Measurements from ENCODE around the gene ARID4A.

GRCh38 chr14:58301416-58301815 lies 3.1 kb downstream of the ARID4A start:
- TF ChIP-seq CTCF (IDR thresholded peaks at IDR 0.05; ENCODE audit: extremely low read depth in 1 of 2, insufficient read depth in 1 of 2, low read depth in 1 of 2, low read length in 2 of 2) (no peak), EZH2 (IDR thresholded peaks at IDR 0.05; ENCODE audit: borderline replicate concordance, low read depth, low read length, severe bottlenecking) (no peak), MYC (IDR thresholded peaks at IDR 0.05; ENCODE audit: low read depth, low read length) (no peak), POLR2A (IDR thresholded peaks at IDR 0.05; ENCODE audit: low read depth, low read length) (no peak)
- TF ChIP-seq, protein P1, sequence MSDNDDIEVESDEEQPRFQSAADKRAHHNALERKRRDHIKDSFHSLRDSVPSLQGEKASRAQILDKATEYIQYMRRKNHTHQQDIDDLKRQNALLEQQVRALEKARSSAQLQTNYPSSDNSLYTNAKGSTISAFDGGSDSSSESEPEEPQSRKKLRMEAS (IDR thresholded peaks at IDR 0.05; ENCODE audit: insufficient read depth, insufficient read length) = no peak

Data from endothelial cell of umbilical vein (primary cell).